K562 (cell line): Measurements from ENCODE around the gene SHROOM3. TPM values are rescaled to one million over a fixed set of nuclear protein-coding genes. Genes with fewer than 3 reads are reported as not detected.

ENCODE experiments used
- ATAC-seq: fragments of 200-7000 bp; cut with Tn5 transposase; 3 replicates; pipeline ENCODE4 v1.9.1; 2020; ENCODE audit warnings: moderate library complexity
- BruUV-seq: library from RNA; stranded (reverse); fragments of 400-500 nt; replicated peaks from 2 replicates; lab custom pipeline; 2021; lab: Mats Ljungman, UMichigan
- CTCF ChIA-PET: fragments of 300-600 bp; formaldehyde crosslinking; extraction: SDS; loops from one replicate; lab custom pipeline; 2021; ENCODE audit warnings: low intra/inter-chr PET ratio; lab: Yijun Ruan, JAX
- POLR2A ChIA-PET: fragments of 300-600, 350-650 bp; sonication (Branson Sonifier 250); formaldehyde crosslinking; extraction: SDS; loops from one replicate; lab custom pipeline; 2021; ENCODE audit warnings: antibody characterized with exemption, inconsistent platforms; lab: Yijun Ruan, JAX
- DNase-seq, 4 experiments: peaks; one replicate each; pipeline versions ENCODE4 v3.0.0 to v3.0.0-alpha.2; 2011 to 2018; ENCODE audit warnings: low spot score in 3 of 4, mixed read lengths in 3 of 4; ENCODE audit errors: extremely low read depth in 1 of 4
- FAIRE-seq: peaks from 2 replicates; lab custom pipeline; 2011; peaks lifted over from hg19 to GRCh38; lab: Jason Lieb, UNC
- H2AFZ ChIP-seq: 2 replicates; pipeline ENCODE4 v1.6.0; 2011; ENCODE audit warnings: low read depth, low read length, control low read depth, inconsistent platforms
- H3K27ac ChIP-seq: fragments of 200-600 bp; 3 replicates; pipeline ENCODE4 v1.8.0; 2011; ENCODE audit warnings: low read depth, mild to moderate bottlenecking, control low read depth, inconsistent platforms, low read length, moderate library complexity, mixed read lengths; ENCODE audit errors: extremely low read depth
- H3K27me3 ChIP-seq, 2 experiments: fragments of 300-600 bp in 1 of 2; 2 replicates in 1 of 2; 3 replicates in 1 of 2; pipeline versions ENCODE4 v1.6.0 to v1.8.0; 2011; ENCODE audit warnings: inconsistent platforms in 2 of 2, low read length in 2 of 2, mild to moderate bottlenecking in 1 of 2, mixed read lengths in 1 of 2, moderate library complexity in 1 of 2; ENCODE audit not compliant: control insufficient read depth in 2 of 2, insufficient read depth in 2 of 2
- H3K36me3 ChIP-seq: fragments of 300-600 bp; 3 replicates; pipeline ENCODE4 v1.8.0; 2011; ENCODE audit warnings: mild to moderate bottlenecking, low read length, inconsistent platforms; ENCODE audit not compliant: control insufficient read depth, insufficient read depth
- H3K4me1 ChIP-seq, 2 experiments: fragments of 200-600 bp in 1 of 2; replicated peaks in 1 of 2; 2 replicates in 1 of 2; 3 replicates in 1 of 2; pipeline versions ENCODE4 v1.5.1 to v1.8.0; 2011; ENCODE audit warnings: inconsistent platforms in 2 of 2, low read length in 2 of 2, mild to moderate bottlenecking in 1 of 2, mixed read lengths in 1 of 2, moderate library complexity in 1 of 2; ENCODE audit not compliant: control insufficient read depth in 2 of 2, insufficient read depth in 2 of 2
- H3K4me2 ChIP-seq: 2 replicates; pipeline ENCODE4 v1.6.1; 2011; ENCODE audit warnings: low read length, control low read depth, inconsistent platforms, mixed read lengths; ENCODE audit not compliant: insufficient read depth
- H3K4me3 ChIP-seq: fragments of 200-600 bp; sonication (generic), shearing (Covaris generic); 2 replicates; pipeline ENCODE4 v1.5.1; 2016; ENCODE audit warnings: control low read depth, inconsistent platforms
- H3K79me2 ChIP-seq: fragments of 200-600 bp; 3 replicates; pipeline ENCODE4 v1.8.0; 2011; ENCODE audit warnings: low read length, inconsistent platforms; ENCODE audit not compliant: control insufficient read depth, insufficient read depth
- H3K9ac ChIP-seq, 2 experiments: 2 replicates each; pipeline versions ENCODE4 v1.6.0 to v1.6.1; 2011; ENCODE audit warnings: low read depth in 2 of 2, low read length in 2 of 2, control low read depth in 1 of 2, inconsistent platforms in 1 of 2, mild to moderate bottlenecking in 1 of 2, mixed read lengths in 1 of 2; ENCODE audit not compliant: insufficient read depth in 1 of 2
- H3K9me1 ChIP-seq: one replicate; pipeline ENCODE4 v1.6.0; 2011; ENCODE audit warnings: inconsistent platforms, mild to moderate bottlenecking, low read length, moderate library complexity; ENCODE audit not compliant: control insufficient read depth, insufficient read depth
- H3K9me3 ChIP-seq: replicated peaks from 2 replicates; pipeline ENCODE4 v1.5.1; 2011; ENCODE audit warnings: low read depth, low read length, inconsistent platforms; ENCODE audit not compliant: control insufficient read depth, insufficient read depth
- H4K20me1 ChIP-seq: replicated peaks from 2 replicates; pipeline ENCODE4 v1.6.1; 2011; ENCODE audit warnings: low read length, inconsistent platforms, mixed read lengths; ENCODE audit not compliant: control insufficient read depth, insufficient read depth
- NRF1 ChIP-seq, 2 experiments: fragments of 450-650 bp; IDR thresholded peaks in 1 of 2; conservative IDR thresholded peaks in 1 of 2; 2 replicates each; pipeline ENCODE4 v1.6.1; 2014; ENCODE audit warnings: mild to moderate bottlenecking in 2 of 2
- STAT5A ChIP-seq: IDR thresholded peaks from 2 replicates; pipeline ENCODE4 v1.6.1; 2012; ENCODE audit warnings: low read length, inconsistent platforms, borderline replicate concordance
- ZBTB40 ChIP-seq, 2 experiments: fragments of 450-650 bp in 1 of 2; sonication (generic) in 1 of 2; formaldehyde crosslinking in 1 of 2; IDR thresholded peaks; 2 replicates each; pipeline versions ENCODE4 v1.7.1 to v1.9.0; 2016 to 2022; ENCODE audit warnings: inconsistent platforms in 1 of 2, mild to moderate bottlenecking in 1 of 2, missing genetic modification reagents in 1 of 2
- ZNF184 ChIP-seq: sonication (generic); formaldehyde crosslinking; IDR thresholded peaks from 2 replicates; pipeline ENCODE4 v1.5.0; 2020; ENCODE audit warnings: missing genetic modification reagents
- ZNF431 ChIP-seq: sonication (generic); formaldehyde crosslinking; IDR thresholded peaks from 2 replicates; pipeline ENCODE4 v1.8.0; 2022; ENCODE audit warnings: mild to moderate bottlenecking, missing genetic modification reagents
- WGBS: fragments of 100-300 bp; shearing (Covaris generic); methylation state at CpG from one replicate; pipeline ENCODE4 v1.1.6; 2016; ENCODE audit warnings: low coverage, mixed read lengths; ENCODE audit not compliant: insufficient coverage; ENCODE audit errors: missing lambda C conversion rate; 5-methylcytosine and 5-hydroxymethylcytosine counted together
- in situ Hi-C: fragments of 300-500 bp; cut with MboI; formaldehyde crosslinking; loops from 4 replicates; pipeline ENCODE4 v1.15.0; 2018; ENCODE audit warnings: inconsistent platforms, mixed read lengths
- intact Hi-C: fragments of 100-400 bp; cut with micrococcal nuclease; formaldehyde crosslinking; loops from 2 replicates; pipeline ENCODE4 v1.14.2; 2022
- polyA plus RNA-seq, 8 experiments: library from polyadenylated mRNA; depleted of rRNA in 4 of 8; stranded (reverse) in 5 of 8; unstranded in 3 of 8; fragments of >200 nt; fragmentation: Nextera tagmentation in 2 of 8; fragmentation: Illumina TruSeq in 1 of 8; extraction: Ambion mirVana in 2 of 8; extraction: Trizol in 1 of 8; gene quantifications; 2 replicates each; pipeline versions ENCODE4 v1.2.1 to v1.2.3, GENCODE V29; 2011 to 2014; ENCODE audit warnings: inconsistent platforms in 1 of 8, missing spikeins in 1 of 8
- total RNA-seq, 7 experiments: library from RNA; depleted of rRNA in 6 of 7; stranded (reverse); fragments of >200 nt in 6 of 7; fragmentation: Illumina TruSeq in 2 of 7; extraction: Trizol in 2 of 7; gene quantifications; 2 replicates each; pipeline versions ENCODE4 v1.2.1 to v1.2.3, GENCODE V29; 2011 to 2021; ENCODE audit warnings: low replicate concordance in 1 of 7

SHROOM3 gene
- total and polyA plus RNA-seq, 9 of the 15 experiments (the other 6 are each of a cell fraction or from before 2014, with no cell fraction given) = 0.01 to 0.07 TPM; not detected in 7

- CTCF ChIA-PET = no interaction called here
- BruUV-seq = no TSS peak
- no peak overlapping the region for H3K4me2 ChIP-seq
- H3K9me1 ChIP-seq = no peaks in the 10 kb centered on the region
- intact Hi-C loops (no loop called here), in situ Hi-C loops (no loop called here)
- no peak for ATAC-seq
- H3K27ac ChIP-seq = no peak overlapping the region
- TF ChIP-seq ZNF184 (CRISPR knock-in tag) (no peak), STAT5A (no peak), ZBTB40 (IDR thresholded peaks at IDR 0.05) (no peak), ZBTB40 (CRISPR knock-in tag; IDR thresholded peaks at IDR 0.05) (no peak), ZNF431 (CRISPR knock-in tag) (no peak), NRF1 (conservative IDR thresholded peaks at IDR 0.05 in 1 of 2, IDR thresholded peaks at IDR 0.05 in 1 of 2) (no peak)
- TF ChIP-seq, all 486 proteins: peak for 0
- no peaks in the 10 kb centered on the region for H4K20me1 ChIP-seq
- DNase-seq (no peak), FAIRE-seq (no peak)
- no peaks in the 10 kb centered on the region for H3K9me3 ChIP-seq
- H3K4me1 ChIP-seq = no peaks in the 10 kb centered on the region
- H3K9ac ChIP-seq = no peak overlapping the region
- H3K79me2 ChIP-seq = no peaks in the 10 kb centered on the region
- WGBS = 0% methylated on average over 6 of the region's 6 CpGs
- no peaks in the 10 kb centered on the region for H3K36me3 ChIP-seq
- H3K27me3 ChIP-seq = peaks cover 6 to 8% of the 10 kb centered on the region in 2 experiments; a peak in 4 of 5 replicates
- POLR2A ChIA-PET = no interaction called here
- H2AFZ ChIP-seq = no peak overlapping the region
- H3K4me3 ChIP-seq = no peak overlapping the region
These were observed 176.7 kb downstream of the SHROOM3 start for GRCh38 chr4:76611616-76612207.
